CD4-positive, alpha-beta T cell treated with Interleukin-4 for 4 hours (primary cell): ENCODE results near the gene ASCL5.
"Not testable (repeated sequence)": the region's sequence is repeated elsewhere in the genome, so short reads cannot be mapped to it uniquely, and the experiment has no call there.

ENCODE experiments used
- DNase-seq: peaks from one replicate; pipeline ENCODE4 v3.0.0-alpha.2; 2020

ASCL5 gene, protein sequence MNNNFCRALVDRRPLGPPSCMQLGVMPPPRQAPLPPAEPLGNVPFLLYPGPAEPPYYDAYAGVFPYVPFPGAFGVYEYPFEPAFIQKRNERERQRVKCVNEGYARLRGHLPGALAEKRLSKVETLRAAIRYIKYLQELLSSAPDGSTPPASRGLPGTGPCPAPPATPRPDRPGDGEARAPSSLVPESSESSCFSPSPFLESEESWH

DNA sequence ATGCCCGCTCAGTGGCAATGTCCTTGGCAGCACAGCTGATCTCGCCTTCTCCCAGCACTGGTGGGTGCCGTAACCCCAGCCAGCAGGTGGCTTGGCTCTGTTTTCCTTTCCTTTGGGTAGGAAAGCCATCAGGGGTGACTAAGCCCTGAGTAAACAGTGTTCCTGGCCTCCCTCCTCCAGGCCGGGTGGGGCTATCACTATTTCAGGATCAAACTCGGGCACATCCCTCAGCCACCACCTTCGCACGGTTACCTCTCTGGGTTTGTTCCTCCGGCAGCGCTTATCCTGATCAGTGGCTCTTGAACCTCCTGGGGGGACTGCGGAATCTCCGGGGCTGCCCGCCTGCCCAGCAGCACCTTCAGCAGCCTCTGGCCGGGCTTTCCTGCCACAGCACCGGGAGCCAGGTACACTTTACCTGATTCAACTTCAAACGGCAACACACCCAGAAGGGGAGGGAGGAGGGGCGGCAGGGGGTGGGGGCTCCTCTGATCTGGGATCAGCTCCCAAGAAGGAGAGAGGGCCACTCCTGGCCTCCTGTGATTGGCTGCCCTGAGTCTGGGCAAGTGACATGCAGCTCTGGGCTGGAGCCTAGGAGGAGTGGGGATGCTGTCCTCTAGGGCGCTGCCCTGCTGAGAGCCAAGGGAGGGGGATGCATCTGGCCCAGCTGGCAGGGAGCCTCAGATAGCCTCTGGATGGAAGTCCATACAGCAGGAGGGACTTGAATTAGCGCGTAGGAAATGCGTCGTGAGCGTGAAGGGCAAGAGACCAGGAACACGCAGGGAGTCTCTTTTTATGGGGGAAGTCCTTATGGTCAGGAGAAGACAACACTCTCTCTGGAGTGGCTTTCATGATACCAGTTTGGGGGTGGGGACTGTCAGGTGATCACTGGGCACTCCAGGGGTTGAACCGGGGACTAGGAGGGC is at the start of gene ASCL5:
TSS of gene ASCL5 (minus strand) at position 353 of the 923 bp plus-strand sequence. CDS start 11,812 bp downstream, outside the sequence.
- DNase-seq = no peak

DNA sequence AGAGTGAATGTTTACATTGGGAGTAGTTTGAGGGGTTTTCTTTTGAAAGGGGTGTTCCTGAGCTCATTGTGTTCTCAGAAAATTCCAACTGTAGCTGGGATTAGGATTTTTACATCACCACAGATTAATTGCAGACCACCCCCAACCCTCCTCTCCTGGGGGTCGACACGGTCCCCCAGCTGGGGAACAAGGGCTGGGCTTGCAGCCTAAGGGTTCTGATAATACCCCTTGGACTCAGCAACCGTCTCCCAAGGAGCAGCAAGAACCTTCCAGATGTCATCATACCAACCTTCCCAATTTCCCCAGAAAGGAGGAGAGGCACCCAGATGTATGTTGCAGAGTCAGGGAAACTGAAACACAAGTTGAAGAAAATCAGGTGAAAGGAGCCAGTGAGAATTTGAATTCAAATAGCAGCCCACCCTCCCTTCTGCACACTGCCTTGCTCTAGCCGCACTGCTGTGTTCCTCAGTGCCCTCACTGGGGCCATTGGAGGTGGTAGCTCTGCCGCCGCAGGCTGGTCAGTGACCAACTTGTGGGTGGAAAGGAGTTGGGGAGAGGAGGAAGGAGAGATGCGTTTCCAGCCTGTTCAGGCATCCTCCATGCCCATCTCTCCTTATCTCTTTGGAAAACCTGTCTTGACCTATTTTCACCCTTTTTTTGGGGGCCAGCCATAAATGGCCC is 49.0 kb upstream of the ASCL5 start:
- no peak for DNase-seq

- DNase-seq = no peak
These were observed 46.8 kb upstream of the ASCL5 start for GRCh38 chr1:201173736-201174135.

DNA sequence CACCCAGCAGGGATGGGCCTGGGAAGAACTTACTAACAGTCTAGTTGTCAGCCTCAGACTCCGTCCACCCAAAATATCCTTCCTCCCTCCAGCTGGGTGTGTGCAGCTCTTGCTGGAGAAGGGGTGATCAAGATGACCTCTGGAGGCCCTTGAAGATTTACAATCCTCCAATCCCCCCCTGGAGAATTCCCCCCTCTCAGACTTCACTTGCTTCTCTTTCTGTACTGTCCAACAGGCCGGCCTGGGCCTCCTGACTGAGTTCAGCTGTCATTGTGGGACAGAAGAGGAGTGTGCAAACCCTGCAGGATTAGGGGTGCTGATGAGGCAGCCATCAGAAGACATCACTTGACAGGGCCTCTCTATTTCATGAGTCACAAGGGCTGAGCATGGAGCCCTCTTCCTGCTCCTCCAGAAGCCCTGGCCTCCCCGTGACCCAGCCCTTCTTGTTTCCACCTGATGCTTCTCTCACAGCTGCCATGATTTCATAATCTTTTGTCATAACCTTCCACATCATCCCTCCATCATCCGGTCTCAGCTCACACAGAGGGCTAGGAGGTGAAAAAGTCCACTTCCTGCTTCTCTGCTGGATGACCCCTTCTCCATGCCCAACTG is 46.1 kb upstream of the ASCL5 start:
- no peak for DNase-seq

DNA sequence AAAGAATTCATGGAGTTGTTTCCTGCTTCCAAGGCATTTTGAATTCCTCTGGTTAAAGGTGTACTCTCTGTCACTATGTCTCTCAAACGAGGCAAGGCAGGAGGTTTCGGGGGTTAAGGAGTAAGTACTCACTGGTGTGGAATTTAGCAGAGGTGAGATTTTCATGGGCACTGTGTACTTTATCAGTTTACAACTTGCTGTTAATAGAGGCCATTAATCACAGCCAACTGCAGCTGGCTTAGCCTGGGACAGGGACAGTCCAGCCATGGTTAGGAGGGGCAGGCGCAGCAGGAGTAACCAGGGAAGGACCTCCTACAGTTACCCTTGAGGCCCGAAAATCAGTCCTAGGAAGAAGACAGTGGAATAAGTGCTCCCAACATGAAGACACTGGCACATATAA is 45.3 kb upstream of the ASCL5 start:
- no peak for DNase-seq

DNA sequence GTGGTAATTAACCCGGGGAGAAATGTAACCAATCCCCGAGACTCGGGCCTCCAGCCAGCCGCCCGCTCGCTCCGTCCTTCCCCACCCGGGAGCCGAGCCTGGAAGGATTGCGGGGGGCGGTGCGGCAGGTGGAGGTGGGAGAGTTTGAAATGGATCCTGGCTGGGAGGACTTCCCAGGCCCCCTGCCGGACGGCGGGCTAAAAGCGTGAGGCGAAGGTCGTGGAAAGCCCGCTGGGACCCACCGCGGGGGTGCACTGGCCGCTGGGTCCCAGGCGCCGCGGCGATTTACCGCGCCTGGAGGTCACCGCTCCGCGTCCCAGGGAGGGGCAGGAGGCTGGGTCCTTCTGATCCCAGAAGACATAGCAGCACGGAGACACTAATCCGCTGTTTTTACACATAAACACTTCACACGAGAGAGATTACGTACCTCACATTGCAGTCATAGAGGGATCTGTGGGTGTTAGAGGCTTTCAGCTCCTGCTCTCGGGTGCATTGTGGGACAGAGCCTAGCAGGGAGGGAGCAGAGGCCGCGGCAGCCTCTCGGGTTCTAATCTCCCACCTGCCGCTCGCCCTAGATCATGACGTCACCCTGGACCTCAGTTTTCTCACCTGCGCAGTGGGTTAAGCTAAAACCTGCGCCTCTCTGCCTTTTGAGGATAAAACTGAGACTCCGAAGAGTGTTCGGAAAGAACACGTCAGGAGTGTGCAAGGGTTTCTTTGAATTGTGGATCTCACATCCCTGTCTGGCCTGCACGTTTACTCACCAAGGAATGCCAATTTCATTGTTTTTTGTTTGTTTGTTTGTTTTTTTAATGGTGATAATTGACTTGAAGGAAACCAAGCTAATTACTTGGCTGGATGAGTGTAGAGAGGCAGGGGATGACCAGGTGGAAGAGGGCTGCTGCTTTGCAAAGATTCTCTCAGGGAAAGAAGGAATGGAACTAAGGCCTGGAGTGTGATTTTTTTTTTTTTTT is 44.4 kb upstream of the ASCL5 start:
- peak; percentile 26 for DNase-seq

GRCh38 chr1:201170533-201171062 is 43.6 kb upstream of the ASCL5 start:
- DNase-seq = peak; percentile 74

GRCh38 chr1:201169971-201170532 is 43.1 kb upstream of the ASCL5 start:
- no peak for DNase-seq

DNA sequence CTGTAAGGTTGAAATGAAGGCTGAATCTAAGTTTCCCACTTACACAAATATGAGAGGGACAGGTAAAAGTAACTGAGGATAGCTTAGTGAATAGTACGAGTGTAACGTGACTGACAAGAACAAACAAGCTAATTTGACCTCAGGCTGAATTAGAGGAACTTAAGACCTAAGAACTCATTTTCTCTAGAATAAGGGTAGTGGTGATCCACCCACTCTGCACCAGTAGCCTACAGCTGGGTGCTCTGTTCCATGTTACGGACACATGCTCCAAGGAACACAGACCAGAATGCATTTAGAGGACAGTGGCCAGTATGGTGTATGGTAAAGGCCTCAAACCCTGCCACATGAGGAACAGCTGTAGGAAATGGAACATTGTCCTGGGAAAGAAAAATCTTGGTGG is 42.2 kb upstream of the ASCL5 start:
- DNase-seq = no peak

- DNase-seq = no peak
These were observed 40.3 kb upstream of the ASCL5 start for GRCh38 chr1:201167041-201167991.

DNA sequence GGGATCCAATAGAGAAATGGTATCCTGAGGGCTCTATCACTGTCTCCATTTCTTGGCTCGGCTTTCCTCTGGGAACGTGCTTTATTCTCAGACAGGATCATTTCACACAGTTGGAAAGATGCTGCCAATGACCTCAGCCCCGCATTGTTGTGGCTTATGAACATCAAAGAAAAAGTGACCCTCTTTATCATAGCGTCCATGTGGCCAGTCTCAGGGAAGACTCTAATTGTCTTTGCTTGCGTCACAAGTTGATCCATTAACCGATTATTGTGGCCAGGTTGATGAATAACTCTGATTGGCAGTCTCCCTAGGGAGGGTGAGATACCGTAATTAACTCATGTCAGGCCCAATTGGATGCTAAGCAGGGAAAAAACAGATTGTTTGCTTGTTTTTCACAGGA is 37.7 kb upstream of the ASCL5 start:
- no peak for DNase-seq

DNA sequence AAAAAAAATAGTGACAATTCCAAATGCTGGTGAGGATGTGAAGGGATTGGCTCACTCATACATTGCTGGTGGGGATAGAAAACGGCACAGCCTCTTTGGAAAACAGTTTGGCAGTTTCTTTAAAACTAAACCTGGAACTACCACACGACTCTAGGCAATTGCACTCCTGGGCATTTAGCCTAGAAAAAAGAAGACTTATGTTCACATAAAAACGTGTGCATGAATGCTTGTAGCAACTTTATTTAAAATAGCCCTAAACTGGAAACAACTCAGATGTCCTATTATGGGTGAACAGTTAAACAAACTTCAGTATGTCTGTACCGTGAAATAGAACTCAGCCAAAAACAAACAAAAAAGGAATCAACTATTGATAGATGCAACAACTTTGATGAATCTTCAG is 36.7 kb upstream of the ASCL5 start:
- DNase-seq = no peak

- DNase-seq = not testable (repeated sequence)
These were observed 36.1 kb upstream of the ASCL5 start for GRCh38 chr1:201163036-201163435.

DNA sequence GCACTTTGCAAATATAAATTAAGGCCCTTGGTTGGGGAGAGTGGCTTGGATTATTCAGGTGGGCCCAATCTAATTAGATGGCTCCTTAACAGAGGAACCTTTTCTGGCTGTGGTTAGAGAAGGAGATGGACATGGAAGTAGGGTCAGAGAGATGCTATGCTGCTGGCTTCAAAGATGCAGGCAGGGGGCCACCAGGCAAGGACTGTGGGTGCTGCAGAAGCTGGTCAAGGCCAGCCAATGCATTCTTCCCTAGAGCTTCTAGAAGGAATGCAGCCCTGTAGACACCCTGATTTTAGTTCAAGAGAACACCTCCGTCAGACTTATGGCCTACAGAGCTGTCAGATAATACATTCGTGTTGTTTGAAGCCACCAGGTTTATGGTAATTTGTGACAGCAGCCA is 31.0 kb upstream of the ASCL5 start:
- DNase-seq = no peak

DNA sequence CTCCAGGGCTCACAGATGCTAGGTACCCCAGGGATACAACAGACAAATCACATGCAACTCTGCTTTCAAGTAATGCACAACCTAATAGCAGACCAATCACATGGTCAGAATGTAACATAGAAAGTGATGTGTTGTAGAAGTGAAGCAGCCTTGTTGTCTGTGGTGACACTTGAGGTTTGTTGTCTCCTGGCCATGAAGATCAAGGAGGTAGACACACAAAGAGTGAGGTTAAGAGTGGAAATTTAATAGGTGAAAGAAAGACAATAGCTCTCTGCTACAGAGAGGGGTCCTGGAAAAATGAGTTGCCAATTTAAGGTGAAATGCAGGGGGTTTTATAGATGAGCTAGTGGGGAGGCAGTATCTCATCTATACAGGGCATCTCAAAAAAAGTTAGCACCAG is 29.8 kb upstream of the ASCL5 start:
- DNase-seq = no peak

- no peak for DNase-seq
These were observed 29.4 kb upstream of the ASCL5 start for GRCh38 chr1:201156346-201156745.

DNA sequence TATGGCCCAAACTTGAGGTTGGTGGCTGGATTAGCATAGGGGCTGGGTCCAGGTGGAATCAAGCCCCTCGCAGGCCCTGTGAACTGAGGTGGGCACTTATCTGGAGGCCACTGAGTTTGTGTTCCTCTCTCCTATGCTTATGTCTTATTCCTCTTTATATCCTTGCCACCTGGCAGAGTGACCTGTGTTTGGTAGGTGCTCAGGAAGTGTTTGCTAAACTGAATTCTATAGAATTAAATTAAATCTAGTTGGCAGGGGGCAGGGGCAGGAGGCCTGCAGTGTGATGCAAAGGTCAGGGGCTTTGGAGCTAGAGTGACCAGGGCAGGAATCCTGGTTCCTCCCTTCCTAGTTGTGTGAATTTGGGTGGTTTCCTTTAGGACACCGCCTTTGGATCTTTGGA is 28.4 kb upstream of the ASCL5 start:
- no peak for DNase-seq

- DNase-seq = peak; percentile 96
These were observed 27.6 kb upstream of the ASCL5 start, which contains the start of gene TMEM9 for GRCh38 chr1:201154389-201155165. Gene TMEM9, minus strand, starts transcription at chr1:201154474. Its CDS starts 551 bp downstream, at chr1:201153923.
